ENCODE results near the gene PCDHGA3.

DNA sequence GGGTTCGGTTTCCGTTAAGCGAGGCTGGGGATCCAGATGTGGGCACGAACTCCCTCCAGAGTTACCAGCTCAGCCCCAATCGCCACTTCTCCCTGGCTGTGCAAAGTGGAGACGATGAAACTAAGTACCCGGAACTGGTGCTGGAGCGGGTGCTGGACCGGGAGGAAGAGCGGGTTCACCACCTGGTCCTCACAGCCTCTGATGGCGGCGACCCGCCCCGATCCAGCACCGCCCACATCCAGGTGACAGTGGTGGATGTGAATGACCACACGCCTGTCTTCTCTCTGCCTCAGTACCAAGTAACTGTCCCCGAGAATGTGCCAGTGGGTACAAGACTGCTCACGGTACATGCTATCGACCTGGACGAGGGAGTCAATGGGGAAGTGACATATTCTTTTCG is 39.7 kb downstream of the PCDHGA3 start:
- TF ChIP-seq, protein P1, sequence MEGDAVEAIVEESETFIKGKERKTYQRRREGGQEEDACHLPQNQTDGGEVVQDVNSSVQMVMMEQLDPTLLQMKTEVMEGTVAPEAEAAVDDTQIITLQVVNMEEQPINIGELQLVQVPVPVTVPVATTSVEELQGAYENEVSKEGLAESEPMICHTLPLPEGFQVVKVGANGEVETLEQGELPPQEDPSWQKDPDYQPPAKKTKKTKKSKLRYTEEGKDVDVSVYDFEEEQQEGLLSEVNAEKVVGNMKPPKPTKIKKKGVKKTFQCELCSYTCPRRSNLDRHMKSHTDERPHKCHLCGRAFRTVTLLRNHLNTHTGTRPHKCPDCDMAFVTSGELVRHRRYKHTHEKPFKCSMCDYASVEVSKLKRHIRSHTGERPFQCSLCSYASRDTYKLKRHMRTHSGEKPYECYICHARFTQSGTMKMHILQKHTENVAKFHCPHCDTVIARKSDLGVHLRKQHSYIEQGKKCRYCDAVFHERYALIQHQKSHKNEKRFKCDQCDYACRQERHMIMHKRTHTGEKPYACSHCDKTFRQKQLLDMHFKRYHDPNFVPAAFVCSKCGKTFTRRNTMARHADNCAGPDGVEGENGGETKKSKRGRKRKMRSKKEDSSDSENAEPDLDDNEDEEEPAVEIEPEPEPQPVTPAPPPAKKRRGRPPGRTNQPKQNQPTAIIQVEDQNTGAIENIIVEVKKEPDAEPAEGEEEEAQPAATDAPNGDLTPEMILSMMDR (IDR thresholded peaks at IDR 0.05): no peak
- TF ChIP-seq, protein P2, sequence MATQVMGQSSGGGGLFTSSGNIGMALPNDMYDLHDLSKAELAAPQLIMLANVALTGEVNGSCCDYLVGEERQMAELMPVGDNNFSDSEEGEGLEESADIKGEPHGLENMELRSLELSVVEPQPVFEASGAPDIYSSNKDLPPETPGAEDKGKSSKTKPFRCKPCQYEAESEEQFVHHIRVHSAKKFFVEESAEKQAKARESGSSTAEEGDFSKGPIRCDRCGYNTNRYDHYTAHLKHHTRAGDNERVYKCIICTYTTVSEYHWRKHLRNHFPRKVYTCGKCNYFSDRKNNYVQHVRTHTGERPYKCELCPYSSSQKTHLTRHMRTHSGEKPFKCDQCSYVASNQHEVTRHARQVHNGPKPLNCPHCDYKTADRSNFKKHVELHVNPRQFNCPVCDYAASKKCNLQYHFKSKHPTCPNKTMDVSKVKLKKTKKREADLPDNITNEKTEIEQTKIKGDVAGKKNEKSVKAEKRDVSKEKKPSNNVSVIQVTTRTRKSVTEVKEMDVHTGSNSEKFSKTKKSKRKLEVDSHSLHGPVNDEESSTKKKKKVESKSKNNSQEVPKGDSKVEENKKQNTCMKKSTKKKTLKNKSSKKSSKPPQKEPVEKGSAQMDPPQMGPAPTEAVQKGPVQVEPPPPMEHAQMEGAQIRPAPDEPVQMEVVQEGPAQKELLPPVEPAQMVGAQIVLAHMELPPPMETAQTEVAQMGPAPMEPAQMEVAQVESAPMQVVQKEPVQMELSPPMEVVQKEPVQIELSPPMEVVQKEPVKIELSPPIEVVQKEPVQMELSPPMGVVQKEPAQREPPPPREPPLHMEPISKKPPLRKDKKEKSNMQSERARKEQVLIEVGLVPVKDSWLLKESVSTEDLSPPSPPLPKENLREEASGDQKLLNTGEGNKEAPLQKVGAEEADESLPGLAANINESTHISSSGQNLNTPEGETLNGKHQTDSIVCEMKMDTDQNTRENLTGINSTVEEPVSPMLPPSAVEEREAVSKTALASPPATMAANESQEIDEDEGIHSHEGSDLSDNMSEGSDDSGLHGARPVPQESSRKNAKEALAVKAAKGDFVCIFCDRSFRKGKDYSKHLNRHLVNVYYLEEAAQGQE (IDR thresholded peaks at IDR 0.05; ENCODE audit: insufficient read depth in 1 of 2, low read depth in 2 of 2, low read length in 1 of 2): no peak
- TF ChIP-seq POLR2AphosphoS5 (IDR thresholded peaks at IDR 0.05; ENCODE audit: low read depth, low read length): no peak
- TF ChIP-seq TCF7L2 (IDR thresholded peaks at IDR 0.05; ENCODE audit: low read depth, low read length): no peak
- no peak for TF ChIP-seq SIN3A (IDR thresholded peaks at IDR 0.05; ENCODE audit: borderline replicate concordance, insufficient read depth, low read depth, low read length)
